ENCODE measurements around the gene ZBTB1. TPM values are rescaled to one million over a fixed set of nuclear protein-coding genes. Genes with fewer than 3 reads are reported as not detected.

ZBTB1 gene
- total and polyA plus RNA-seq, 10 of the 15 experiments (the other 5 are each of a cell fraction or from before 2014, with no cell fraction given), result 12.3 to 127 (median 40.0) TPM

DNA sequence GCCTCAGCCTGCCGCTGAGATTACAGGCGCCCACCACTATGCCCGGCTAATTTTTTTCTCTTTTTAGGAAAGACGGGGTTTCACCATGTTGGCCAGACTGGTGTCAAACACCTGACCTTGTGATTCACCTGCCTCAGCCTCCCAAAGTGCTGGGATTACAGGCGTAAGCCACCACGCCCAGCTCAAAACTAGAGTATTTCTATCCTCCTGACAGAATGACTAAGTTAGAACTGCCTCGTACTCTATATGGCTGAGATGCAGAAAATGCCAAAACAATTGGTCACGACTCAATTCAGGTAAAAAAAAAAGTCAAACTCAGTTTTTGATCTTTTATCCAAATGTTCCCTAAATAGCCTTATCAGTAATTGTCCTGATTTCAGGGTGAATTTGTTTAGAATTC is 28.1 kb upstream of the ZBTB1 start:
- intact Hi-C loops (cut with micrococcal nuclease; ENCODE audit: unreplicated experiment), result no loop called here
- no peak for TF ChIP-seq CBFB (IDR thresholded peaks at IDR 0.05; ENCODE audit: low read depth)
- TF ChIP-seq BMI1 (IDR thresholded peaks at IDR 0.05; ENCODE audit: borderline replicate concordance), result no peak
- TF ChIP-seq EED (IDR thresholded peaks at IDR 0.05; ENCODE audit: low read depth), result no peak
- TF ChIP-seq STAT1 (conservative IDR thresholded peaks at IDR 0.05), result no peak
- TF ChIP-seq SRF (IDR thresholded peaks at IDR 0.05; ENCODE audit: low read depth in 2 of 2, low read length in 2 of 2), result no peak
- TF ChIP-seq, protein P1, sequence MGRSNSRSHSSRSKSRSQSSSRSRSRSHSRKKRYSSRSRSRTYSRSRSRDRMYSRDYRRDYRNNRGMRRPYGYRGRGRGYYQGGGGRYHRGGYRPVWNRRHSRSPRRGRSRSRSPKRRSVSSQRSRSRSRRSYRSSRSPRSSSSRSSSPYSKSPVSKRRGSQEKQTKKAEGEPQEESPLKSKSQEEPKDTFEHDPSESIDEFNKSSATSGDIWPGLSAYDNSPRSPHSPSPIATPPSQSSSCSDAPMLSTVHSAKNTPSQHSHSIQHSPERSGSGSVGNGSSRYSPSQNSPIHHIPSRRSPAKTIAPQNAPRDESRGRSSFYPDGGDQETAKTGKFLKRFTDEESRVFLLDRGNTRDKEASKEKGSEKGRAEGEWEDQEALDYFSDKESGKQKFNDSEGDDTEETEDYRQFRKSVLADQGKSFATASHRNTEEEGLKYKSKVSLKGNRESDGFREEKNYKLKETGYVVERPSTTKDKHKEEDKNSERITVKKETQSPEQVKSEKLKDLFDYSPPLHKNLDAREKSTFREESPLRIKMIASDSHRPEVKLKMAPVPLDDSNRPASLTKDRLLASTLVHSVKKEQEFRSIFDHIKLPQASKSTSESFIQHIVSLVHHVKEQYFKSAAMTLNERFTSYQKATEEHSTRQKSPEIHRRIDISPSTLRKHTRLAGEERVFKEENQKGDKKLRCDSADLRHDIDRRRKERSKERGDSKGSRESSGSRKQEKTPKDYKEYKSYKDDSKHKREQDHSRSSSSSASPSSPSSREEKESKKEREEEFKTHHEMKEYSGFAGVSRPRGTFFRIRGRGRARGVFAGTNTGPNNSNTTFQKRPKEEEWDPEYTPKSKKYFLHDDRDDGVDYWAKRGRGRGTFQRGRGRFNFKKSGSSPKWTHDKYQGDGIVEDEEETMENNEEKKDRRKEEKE (IDR thresholded peaks at IDR 0.05), result no peak
- no peak for TF ChIP-seq MTA2 (IDR thresholded peaks at IDR 0.05; ENCODE audit: low read depth)
- TF ChIP-seq HDAC6 (IDR thresholded peaks at IDR 0.05; ENCODE audit: unreplicated experiment), result no peak
- no peak for TF ChIP-seq BRCA1 (IDR thresholded peaks at IDR 0.05; ENCODE audit: low read depth, low read length)
- no peak for TF ChIP-seq NFXL1 (IDR thresholded peaks at IDR 0.05; ENCODE audit: borderline replicate concordance)
- no peak for TF ChIP-seq TBL1XR1 (IDR thresholded peaks at IDR 0.05; ENCODE audit: low read depth, low read length)
- TF ChIP-seq HDAC2 (IDR thresholded peaks at IDR 0.05), result no peak
- no peak for TF ChIP-seq CHD1 (IDR thresholded peaks at IDR 0.05; ENCODE audit: low read depth, low read length)
- no peak for TF ChIP-seq ZNF384 (IDR thresholded peaks at IDR 0.05; ENCODE audit: borderline replicate concordance, low read depth, low read length)
- no peak for TF ChIP-seq TARDBP (IDR thresholded peaks at IDR 0.05; ENCODE audit: borderline replicate concordance)
- TF ChIP-seq, protein P2, sequence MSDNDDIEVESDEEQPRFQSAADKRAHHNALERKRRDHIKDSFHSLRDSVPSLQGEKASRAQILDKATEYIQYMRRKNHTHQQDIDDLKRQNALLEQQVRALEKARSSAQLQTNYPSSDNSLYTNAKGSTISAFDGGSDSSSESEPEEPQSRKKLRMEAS (IDR thresholded peaks at IDR 0.05; ENCODE audit: low read depth, low read length), result no peak
- TF ChIP-seq POU2F2 (IDR thresholded peaks at IDR 0.05; ENCODE audit: borderline replicate concordance, low read depth, low read length), result no peak
- TF ChIP-seq, protein P3, sequence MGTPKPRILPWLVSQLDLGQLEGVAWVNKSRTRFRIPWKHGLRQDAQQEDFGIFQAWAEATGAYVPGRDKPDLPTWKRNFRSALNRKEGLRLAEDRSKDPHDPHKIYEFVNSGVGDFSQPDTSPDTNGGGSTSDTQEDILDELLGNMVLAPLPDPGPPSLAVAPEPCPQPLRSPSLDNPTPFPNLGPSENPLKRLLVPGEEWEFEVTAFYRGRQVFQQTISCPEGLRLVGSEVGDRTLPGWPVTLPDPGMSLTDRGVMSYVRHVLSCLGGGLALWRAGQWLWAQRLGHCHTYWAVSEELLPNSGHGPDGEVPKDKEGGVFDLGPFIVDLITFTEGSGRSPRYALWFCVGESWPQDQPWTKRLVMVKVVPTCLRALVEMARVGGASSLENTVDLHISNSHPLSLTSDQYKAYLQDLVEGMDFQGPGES (IDR thresholded peaks at IDR 0.05), result no peak
- RAD21 ChIA-PET (ENCODE audit: unreplicated experiment), result interaction anchor here (1.0 to 5.8 kb wide), 7 partner anchors 9 to 132 kb away, joined by 3 to 51 read pairs (median 3); no protein-coding TSS in a partner anchor
- Histone ChIP-seq H3K4me1 (ENCODE audit: control insufficient read depth, insufficient read depth, low read length) (peaks cover 8% of the 10 kb centered on the region), H3K4me3 (no peak overlapping the region), H3K9me3 (replicated peaks; ENCODE audit: control insufficient read depth, insufficient read depth, low read length) (no peaks in the 10 kb centered on the region), H3K4me2 (ENCODE audit: control insufficient read depth, insufficient read depth) (no peak overlapping the region), H3K36me3 (ENCODE audit: control insufficient read depth in 2 of 2, insufficient read depth in 2 of 2, low read length in 1 of 2) (peaks cover 0 to 4% of the 10 kb centered on the region in 2 experiments; a peak in 2 of 4 replicates), H4K20me1 (ENCODE audit: control insufficient read depth, insufficient read depth) (no peaks in the 10 kb centered on the region), H3K9ac (ENCODE audit: control insufficient read depth, insufficient read depth, low read length) (no peak overlapping the region), H3K27ac (ENCODE audit: control insufficient read depth, insufficient read depth) (no peak overlapping the region), H3K27me3 (replicated peaks in 1 of 2; ENCODE audit: control insufficient read depth in 2 of 2, insufficient read depth in 2 of 2, low read length in 1 of 2) (no peaks in the 10 kb centered on the region), H2AFZ (ENCODE audit: control insufficient read depth, low read depth, low read length) (no peak overlapping the region), H3K79me2 (ENCODE audit: control insufficient read depth, insufficient read depth, low read length) (no peaks in the 10 kb centered on the region; the same call in 1 of the 2 replicates)
- POLR2A ChIA-PET, result interaction anchor here (1.1 kb wide), 1 partner anchor 11 kb away, joined by 3 read pairs; the partner anchor contains the start of gene AKAP5
- in situ Hi-C loops (cut with MboI), result loop anchor here (5.0 kb wide), 1 partner anchor 134 kb away; no protein-coding TSS in a partner anchor
- no peak for DNase-seq (ENCODE audit: low read depth, low spot score)
- no peak for ATAC-seq
- 97% methylated on average over 8 of the region's 8 CpGs for WGBS (ENCODE audit: insufficient coverage, insufficient replicate concordance, low lambda C conversion rate, missing lambda C conversion rate)
- CTCF ChIA-PET, result interaction anchor here (0.6 to 9.8 kb wide), 5 partner anchors 13 to 154 kb away, joined by 3 to 244 read pairs (median 6); no protein-coding TSS in a partner anchor
- FAIRE-seq, result no peak
- SMC1A ChIA-PET (ENCODE audit: uncharacterized antibody, unreplicated experiment), result interaction anchor here (0.6 to 2.8 kb wide), 7 partner anchors 9 to 45 kb away, joined by 3 to 20 read pairs (median 6); no protein-coding TSS in a partner anchor
- no TSS peak for BruUV-seq (replicated peaks)

All from GM12878 (cell line).